SK-N-SH treated with all-trans-retinoic acid at 6 μM for 48 hours (cell line): Measurements from ENCODE around the gene SLC22A8.

Experiments
- CREB5 ChIP-seq: fragments of 250-450 bp; sonication (Bioruptor Pico); IDR thresholded peaks from 2 replicates; pipeline ENCODE4 v1.5.1; 2020; ENCODE audit warnings: low read depth, mild to moderate bottlenecking, moderate library complexity
- CSDC2 ChIP-seq: fragments of 250-450 bp; sonication (Bioruptor Pico); IDR thresholded peaks from 2 replicates; pipeline ENCODE4 v1.5.0; 2020; ENCODE audit warnings: mild to moderate bottlenecking, moderate library complexity
- PATZ1 ChIP-seq: fragments of 250-450 bp; sonication (Bioruptor Pico); IDR thresholded peaks from 2 replicates; pipeline ENCODE4 v1.8.0; 2020; ENCODE audit warnings: mild to moderate bottlenecking, moderate library complexity, borderline replicate concordance
- RARB ChIP-seq: fragments of 250-450 bp; sonication (Bioruptor Pico); IDR thresholded peaks from 2 replicates; pipeline ENCODE4 v1.8.0; 2021; ENCODE audit warnings: mild to moderate bottlenecking, moderate library complexity
- TSHZ2 ChIP-seq: fragments of 250-450 bp; sonication (Bioruptor Pico); IDR thresholded peaks from 2 replicates; pipeline ENCODE4 v1.5.0; 2020; ENCODE audit warnings: mild to moderate bottlenecking, moderate library complexity
- ZNF8 ChIP-seq: fragments of 450-650 bp; formaldehyde crosslinking; IDR thresholded peaks from 2 replicates; pipeline ENCODE4 v1.5.0; 2020; ENCODE audit warnings: mild to moderate bottlenecking, moderate library complexity

GRCh38 chr11:62988276-62988675 is 27.4 kb downstream of the SLC22A8 start:
- no peak for TF ChIP-seq CSDC2 (CRISPR knock-in tag)
- no peak for TF ChIP-seq CREB5 (CRISPR knock-in tag)
- TF ChIP-seq RARB = no peak
- TF ChIP-seq ZNF8 (CRISPR knock-in tag) = no peak
- no peak for TF ChIP-seq PATZ1 (CRISPR knock-in tag)
- no peak for TF ChIP-seq TSHZ2 (CRISPR knock-in tag)
